GM21423 (cell line): Measurements from ENCODE around the gene PKLR.
A peak's percentile ranks its signal among the peaks of the same experiment; 100 is the strongest.
"Not testable (repeated sequence)": the region's sequence is repeated elsewhere in the genome, so short reads cannot be mapped to it uniquely, and the experiment has no call there.

Experiments used
- ATAC-seq: cut with Tn5 transposase; IDR thresholded peaks from one replicate; pipeline ENCODE4 v1.9.1; 2021; ENCODE audit warnings: mild to moderate bottlenecking, moderate library complexity; ENCODE audit not compliant: unreplicated experiment

Gene PKLR

DNA sequence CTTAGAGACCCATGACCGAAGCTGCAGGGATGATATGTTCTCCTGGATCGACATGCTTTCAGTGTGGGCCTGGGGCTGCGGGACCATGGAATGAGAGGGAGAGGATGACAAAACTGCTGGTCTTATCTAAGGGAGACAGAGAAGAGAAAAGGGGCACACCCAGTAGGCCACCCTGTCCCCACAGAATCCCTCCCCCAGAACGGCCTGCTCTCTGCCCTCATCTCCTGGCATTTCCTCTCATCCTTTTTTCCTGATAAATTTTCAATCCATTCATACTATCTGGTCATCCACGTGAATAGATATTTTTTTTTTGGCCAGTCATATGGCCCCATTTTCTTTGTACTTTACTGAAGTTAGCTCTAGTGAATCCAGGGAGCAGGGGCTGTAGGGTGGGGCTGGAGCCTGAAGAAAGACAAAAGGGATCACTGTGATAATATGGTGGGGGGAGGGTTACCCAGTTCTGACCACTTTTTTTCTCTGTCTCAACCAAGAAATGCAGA is at the start of gene PKLR:
Gene PKLR, minus strand, starts transcription at position 97 of the 500 bp plus-strand sequence. Its CDS starts 43 bp downstream, at position 54.
- no peak for ATAC-seq

DNA sequence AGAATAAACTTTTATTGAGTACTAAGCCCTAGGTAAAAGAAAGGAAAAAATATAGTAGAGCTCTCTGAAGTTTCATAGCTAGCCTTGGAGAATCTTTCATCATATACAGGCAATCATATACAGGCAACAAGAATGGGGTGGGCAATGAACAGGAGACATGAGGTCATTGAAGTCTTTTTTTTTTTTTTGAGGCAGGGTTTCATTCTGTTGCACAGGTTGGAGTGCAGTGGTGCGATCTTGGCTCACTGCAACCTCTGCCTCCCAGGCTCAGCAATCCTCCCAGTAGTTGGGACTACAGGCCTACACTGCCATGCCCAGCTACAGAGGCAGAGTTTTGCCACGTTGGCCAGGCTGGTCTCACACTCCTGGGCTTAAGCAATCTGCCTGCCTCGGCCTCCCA is 41.6 kb upstream of the PKLR start:
- ATAC-seq: no peak

DNA sequence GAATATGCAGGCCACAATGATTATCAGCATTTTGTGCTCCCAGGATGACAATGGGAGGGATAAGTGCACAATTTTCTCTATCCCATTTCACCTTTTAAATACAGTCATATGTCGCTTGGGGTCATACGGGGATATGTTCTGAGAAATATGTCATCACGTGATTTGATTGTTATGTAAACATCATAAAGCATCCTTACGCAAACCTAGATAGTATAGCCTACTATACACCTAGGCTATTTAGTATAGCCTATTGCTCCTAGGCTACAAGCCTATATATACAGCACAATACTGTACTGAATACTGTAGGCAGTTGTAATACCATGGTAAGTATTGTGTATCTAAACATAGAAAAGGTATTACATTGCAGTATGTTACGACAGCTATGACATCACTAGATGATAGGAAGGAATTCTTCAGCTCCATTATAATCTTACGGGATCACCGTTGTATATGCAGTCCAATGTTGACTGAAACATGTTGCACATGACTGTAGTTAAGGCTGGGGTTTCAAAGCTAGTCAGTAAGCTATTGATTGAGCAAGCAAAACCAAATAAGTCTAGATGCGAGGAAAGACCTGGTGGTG is 38.4 kb upstream of the PKLR start:
- ATAC-seq: no peak

DNA sequence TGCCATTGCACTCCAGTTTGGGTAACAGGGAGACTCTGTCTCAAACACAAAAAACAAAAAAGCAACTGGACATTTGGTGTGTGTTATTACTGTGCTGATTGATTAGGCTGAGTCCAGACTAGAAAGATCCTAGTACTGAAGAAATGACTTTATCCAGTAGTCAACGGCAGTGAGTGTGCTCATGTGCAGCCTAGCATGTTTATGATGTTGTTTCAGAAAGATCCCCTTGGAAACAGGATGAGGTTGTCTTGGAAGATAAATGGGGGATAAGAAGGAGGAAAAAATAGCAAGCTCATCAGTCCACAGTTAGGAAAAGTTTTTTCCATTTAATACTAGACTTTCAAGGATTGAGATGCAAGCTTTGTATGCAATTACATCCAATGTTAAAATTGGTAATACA is 33.7 kb upstream of the PKLR start:
- no peak for ATAC-seq

DNA sequence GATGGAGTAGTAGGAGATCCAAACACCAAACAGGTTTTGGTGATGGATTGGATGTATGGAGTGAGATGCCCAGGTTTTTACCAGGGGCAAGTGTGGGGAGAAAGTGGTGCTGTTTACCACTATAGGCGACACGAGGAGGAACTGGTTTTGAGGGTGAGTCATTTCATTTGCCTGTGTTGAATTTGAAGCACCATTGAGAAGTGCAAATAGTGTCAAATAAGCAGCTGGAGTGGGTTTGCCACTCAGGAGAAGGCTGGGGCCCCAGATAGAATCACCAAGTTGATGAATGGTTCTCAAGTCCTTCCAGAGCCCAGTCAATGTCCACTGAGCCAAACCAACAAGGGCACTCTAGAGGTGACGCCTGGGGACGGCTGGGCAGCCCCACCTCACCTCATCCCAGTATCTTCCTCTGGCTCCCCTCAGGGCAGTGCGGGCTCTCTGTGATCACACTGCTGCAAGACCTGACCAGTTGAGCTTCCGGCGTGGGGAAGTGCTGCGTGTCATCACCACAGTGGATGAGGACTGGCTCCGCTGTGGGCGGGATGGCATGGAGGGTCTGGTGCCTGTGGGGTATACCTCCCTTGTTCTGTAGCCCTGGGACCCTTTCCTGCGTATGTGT is 28.9 kb upstream of the PKLR start:
- no peak for ATAC-seq

DNA sequence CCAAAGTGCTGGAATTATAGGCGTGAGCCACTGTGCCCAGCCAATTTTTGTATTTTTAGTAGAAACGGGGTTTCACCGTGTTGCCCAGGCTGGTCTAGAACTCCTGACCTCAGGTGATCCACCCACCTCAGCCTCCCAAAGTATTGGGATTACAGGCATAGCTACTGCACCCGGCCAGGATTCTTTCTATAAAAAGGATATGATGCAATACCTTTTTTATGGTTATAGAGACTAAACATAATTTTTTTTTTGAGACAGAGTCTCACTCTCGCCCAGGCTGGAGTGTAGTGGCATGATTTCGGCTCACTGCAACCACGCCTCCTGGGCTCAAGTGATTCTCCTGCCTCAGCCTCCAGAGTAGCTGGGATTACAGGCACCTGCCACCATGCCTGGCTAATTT is 27.6 kb upstream of the PKLR start:
- ATAC-seq: not testable (repeated sequence)

DNA sequence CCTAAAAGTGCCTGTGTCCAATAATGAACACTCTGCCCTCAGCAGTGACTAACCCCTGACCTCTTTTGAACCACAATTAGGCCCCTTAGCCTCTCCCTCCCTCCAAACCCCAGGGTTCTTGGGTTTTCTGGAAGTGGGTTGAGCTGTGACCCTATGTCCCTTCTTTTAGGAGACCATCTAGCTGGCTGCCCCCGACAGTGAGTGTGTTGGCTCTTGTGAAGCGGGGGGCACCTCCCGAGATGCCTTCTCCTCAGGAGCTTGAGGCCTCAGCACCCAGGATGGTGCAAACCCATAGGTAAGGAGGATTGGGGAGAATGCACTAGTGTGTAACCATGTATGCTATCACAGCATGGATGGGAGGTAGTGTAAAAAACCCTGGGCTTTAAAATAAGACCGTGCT is 26.7 kb upstream of the PKLR start:
- ATAC-seq: no peak

DNA sequence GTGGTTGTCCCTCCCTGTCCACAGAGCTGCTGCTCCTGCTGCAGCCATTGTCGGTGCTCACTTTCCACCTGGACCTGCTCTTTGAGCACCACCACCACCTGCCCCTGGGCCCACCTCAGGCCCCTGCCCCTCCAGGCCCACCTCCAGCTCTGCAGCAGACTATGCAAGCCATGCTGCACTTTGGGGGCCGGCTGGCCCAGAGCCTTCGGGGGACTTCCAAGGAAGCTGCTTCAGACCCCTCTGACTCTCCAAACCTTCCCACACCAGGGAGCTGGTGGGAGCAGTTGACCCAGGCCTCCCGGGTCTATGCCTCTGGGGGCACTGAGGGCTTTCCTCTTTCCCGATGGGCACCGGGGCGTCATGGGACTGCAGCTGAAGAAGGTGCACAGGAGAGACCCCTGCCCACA is 25.4 kb upstream of the PKLR start:
- ATAC-seq: no peak

DNA sequence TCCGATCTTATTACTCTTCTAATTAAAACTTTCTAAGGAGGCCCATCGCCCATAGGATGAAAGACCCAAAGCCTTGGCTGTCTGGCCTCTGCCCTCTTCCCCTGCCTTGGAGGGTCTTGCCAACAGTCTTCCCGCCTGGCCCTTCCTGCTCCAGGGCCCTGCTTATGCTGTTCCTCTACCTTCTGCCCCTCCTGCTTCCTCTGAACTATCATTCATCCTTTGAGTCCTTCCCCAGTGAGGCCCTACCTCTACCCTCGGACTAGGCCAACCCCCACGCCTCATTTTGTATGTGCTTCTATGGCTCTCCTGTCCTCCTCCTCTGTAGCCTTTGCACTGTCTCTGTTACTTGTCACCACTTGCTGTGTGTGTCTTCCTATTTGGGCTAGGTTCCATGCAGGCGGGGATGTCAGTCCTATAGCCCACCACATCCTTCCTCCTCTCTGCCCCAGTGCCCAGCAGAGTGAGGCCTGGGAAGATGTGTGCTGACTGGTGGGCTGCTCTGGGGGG is 24.8 kb upstream of the PKLR start:
- no peak for ATAC-seq

DNA sequence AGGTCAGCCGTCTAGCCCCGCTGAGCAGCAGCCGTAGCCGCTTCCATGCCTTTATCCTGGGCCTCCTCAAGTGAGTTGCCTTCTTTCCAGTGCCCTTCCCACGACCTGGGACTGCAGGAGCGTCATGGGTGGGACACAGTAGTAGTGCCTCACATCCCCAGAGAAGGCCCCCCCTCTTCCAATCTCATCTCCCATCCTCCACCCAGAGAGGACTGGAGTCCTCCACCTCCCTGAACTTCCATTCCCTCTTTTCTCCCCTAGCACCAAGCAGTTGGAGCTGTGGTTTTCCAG is 24.3 kb upstream of the PKLR start:
- ATAC-seq: no peak

DNA sequence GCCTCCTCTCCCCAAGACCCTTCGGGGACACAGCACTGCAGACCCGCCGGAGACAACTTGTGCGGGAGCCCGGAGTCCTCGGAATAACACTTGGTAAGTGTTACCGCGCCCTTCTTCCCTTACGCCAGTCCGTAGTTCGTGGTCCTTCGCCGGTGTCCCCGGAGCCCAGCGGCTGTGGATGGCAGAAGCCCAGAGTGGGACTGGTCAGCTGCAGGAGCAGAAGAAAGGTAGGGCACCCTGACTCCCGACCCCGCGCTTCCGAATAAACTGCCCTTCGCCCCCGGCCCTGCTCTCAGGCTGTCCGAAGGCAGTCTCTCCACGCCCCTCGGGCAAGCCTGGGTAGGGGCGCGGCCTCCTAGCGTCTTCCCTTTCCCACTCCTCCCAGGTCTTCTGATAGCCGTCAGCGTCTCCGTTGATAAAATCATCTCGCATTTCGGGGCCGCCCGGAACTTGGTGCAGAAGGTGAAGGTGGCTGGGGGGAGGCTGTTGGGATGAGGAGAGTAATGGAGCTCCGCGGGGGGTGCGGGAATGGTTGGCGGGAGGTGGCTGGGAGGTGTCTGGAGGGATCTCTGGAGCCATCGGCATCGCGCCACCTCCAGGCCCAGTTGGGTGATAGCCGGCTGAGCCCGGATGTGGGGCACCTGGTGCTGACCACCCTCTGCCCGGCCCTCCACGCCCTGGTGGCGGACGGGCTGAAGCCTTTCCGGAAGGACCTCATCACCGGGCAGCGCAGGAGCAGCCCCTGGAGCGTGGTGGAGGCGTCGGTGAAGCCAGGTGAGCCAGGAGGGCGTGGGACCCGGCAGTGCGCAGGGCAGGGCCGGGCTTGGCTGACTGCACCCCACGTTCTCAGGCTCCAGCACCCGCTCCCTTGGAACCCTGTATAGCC is 23.7 kb upstream of the PKLR start:
- ATAC-seq: no peak

DNA sequence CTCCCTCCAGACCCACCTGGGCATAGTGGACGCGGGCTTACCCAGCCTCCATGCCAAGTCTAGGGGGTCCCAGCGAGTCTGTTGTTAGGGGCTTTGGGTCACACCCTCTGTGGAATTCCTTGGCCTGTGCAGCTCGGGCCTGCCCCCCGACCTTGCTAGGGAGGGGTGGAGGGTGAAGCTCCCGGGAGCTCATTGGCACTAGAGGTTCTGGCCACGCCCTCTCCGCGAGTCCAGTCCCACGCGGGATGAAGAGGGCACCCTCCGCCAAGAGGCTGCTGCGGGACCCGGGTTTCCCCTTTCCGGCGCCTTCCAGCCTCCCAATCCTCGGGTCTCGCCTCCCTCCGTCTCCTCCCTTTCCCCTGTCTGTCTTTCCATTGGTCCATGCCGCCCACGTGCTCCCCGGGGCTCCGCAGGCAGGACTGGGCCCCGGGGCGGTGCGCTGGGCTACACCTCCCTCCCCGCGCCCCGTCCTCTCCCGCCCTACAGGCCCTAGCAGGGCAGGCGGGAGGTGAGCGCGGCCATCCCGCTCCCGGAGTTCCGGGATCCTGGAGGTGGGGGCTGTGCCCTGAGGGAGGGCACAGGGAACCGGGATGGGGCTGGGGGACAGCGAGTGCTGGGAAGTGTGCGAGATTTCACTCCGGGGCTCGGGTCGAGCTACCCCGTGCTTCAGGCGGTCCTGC is 22.9 kb upstream of the PKLR start:
- ATAC-seq: peak; percentile 58

DNA sequence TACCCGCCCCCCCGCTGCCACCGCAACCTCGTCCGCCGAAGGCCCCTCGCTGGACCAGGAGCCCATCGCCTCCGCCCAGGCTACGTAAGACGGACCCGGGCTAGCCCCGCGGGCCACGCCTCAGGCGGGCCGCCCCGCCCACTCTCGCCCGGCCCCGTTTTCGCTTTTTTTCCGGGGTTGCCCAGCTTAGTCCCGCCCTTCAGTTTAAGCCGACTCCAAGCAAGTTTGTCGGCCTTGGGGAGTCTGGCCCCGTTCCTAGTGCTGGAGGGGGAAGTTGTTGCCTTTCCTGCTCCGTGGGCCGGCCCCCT is 22.4 kb upstream of the PKLR start:
- peak; percentile 38 for ATAC-seq

DNA sequence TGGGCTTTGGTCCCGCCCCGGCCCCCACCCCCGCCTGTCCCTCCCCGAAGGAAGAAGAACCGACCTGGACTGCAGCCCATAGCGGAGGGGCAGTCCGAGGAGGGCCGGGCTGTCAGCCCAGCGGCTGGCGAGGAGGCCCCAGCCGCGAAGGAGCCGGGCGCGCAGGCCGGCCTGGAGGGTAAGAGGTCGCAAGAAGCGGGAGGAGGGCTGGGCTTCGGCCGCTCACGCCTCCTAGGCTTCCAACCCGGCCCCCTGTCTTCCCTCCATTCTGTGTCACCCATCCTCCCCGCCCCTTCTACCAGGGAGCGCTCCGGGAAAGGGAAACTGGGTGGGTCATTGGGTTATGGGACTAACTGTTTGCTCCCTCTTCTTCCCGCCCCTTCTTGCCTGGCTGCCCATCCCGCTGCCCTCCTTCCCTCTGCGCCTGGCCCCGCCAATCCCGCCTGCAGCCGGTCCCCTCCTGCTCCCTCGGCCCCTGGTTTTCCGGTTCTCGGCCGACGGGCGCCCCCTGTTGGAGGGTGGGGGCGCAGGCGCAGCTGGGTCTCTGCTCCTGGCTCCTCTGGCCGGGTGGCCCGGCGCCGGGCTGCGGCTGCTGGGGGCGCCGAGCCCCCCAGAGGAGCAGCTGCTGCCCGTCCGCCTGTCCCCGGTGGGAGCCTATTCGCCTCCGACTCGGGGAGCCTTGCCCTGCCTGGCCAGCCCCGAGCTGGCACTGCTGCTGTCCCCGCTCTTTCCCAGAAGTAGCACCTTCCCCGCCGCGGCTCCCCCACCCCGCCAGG is 21.9 kb upstream of the PKLR start:
- ATAC-seq: peak; percentile 39

DNA sequence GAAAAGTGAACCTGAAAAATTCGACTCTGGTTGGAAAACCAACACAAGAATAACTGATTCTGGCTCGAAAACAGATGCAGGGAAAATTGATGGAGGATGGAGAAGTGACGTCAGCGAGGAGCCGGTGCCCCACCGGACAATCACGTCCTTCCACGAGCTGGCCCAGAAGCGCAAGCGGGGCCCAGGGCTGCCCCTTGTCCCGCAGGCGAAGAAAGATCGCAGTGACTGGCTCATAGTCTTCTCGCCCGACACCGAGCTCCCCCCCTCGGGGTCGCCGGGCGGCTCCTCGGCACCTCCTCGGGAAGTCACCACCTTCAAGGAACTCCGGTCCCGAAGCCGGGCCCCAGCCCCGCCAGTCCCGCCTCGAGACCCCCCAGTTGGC is 21.3 kb upstream of the PKLR start:
- ATAC-seq: no peak

DNA sequence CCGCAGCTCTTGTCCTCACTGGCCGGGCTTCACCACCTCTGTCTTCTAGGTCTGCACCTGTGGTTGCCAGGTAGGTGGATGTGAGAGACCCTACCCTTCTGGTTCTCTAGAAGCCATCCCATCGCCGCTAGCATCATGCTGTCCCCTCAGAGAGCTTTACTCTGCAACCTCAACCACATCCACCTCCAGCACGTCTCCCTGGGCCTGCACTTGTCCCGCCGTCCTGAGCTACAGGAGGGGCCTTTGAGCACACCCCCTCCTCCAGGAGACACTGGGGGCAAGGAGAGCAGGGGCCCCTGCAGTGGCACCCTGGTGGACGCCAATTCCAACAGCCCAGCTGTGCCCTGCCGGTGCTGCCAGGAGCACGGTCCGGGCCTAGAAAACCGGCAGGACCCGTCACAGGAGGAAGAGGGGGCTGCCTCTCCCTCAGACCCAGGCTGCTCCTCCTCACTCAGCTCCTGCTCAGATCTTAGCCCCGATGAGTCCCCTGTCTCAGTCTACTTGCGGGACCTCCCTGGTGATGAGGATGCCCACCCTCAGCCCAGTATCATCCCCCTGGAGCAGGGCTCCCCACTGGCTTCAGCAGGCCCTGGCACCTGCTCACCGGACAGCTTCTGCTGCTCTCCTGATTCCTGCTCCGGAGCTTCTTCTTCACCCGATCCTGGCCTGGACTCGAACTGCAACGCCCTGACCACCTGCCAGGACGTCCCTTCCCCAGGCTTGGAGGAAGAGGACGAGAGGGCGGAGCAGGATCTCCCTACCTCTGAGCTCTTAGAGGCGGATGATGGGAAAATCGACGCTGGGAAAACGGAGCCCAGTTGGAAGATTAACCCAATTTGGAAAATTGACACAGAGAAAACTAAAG is 20.6 kb upstream of the PKLR start:
- no peak for ATAC-seq

DNA sequence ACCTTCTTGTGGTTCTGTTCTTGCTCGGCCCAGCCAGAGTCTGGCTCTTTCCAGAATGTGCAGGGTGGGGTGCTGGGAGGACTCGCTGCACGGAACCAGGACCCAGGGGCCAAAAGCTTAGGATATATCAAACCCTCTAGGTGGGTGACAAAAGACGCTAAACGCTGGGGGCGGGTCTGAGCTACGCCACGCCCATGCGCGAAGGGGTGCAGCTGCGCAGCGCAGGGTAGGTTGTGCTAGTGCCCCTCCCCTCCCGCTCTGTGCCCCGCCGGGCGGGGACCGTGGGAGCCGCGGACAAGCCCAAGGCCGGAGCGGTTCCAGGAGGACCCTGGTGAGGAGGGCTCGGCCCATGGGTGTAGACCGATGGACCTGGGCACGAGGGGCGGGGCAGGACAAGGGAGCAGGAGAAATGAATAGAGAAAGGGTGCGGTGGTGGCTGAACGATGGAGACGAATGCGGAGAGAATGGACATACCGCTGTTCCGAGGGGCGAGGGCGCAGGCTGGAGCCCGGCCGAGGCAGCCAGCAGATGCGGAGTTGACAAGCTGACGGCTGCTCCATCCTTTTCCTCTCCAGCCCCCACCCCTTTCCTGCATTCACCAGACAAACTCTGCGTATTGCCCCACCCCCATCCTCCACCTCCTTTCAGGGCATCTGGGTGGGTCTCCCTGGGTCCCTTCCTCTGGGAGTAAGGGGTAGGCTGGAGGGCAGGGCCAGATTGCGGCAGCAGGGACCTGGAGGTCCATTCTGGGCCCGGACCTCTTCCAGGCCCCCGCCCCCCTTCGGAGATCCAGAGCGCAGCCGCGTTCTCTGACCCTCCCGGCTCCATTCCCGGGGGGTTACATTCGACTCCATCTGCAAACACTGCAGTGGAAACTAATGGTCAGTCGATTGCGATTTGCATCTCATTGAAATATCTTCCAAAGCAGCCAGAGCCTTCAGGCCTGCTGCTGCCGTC is 19.7 kb upstream of the PKLR start, which contains the start of gene RUSC1:
Gene RUSC1, plus strand, starts transcription at position 234 of the 957 bp plus-strand sequence. CDS start 880 bp downstream, outside the sequence.
- no peak for ATAC-seq

DNA sequence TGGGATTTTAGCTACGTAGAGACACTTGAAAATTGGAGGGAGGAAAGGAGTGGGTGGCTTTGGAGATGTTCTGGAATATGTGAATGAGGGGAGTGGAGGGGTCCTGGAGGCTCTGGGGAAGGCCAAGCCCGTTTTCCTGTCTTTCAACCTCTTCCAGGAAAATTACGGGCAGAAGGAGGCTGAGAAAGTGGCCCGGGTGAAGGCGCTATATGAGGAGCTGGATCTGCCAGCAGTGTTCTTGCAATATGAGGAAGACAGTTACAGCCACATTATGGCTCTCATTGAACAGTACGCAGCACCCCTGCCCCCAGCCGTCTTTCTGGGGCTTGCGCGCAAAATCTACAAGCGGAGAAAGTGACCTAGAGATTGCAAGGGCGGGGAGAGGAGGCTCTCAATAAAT is 19.0 kb upstream of the PKLR start:
- ATAC-seq: no peak

DNA sequence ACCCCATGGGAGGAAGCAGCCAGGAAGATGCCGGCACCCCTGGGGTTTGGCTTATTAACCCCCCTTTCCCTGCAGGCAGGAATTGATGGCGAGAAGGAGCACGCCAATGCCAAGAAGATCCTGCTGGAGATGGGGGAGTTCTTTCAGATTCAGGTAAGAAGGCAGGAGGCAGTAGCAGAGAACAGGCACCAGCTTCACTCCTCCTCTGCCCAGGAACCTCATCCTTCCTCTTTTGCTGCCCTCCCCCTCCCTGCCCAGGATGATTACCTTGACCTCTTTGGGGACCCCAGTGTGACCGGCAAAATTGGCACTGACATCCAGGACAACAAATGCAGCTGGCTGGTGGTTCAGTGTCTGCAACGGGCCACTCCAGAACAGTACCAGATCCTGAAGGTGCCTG is 18.3 kb upstream of the PKLR start:
- ATAC-seq: no peak
